ENCODE measurements around the gene FKBP10.
"Not testable (repeated sequence)": the region's sequence is repeated elsewhere in the genome, so short reads cannot be mapped to it uniquely, and the experiment has no call there.

Gene FKBP10

DNA sequence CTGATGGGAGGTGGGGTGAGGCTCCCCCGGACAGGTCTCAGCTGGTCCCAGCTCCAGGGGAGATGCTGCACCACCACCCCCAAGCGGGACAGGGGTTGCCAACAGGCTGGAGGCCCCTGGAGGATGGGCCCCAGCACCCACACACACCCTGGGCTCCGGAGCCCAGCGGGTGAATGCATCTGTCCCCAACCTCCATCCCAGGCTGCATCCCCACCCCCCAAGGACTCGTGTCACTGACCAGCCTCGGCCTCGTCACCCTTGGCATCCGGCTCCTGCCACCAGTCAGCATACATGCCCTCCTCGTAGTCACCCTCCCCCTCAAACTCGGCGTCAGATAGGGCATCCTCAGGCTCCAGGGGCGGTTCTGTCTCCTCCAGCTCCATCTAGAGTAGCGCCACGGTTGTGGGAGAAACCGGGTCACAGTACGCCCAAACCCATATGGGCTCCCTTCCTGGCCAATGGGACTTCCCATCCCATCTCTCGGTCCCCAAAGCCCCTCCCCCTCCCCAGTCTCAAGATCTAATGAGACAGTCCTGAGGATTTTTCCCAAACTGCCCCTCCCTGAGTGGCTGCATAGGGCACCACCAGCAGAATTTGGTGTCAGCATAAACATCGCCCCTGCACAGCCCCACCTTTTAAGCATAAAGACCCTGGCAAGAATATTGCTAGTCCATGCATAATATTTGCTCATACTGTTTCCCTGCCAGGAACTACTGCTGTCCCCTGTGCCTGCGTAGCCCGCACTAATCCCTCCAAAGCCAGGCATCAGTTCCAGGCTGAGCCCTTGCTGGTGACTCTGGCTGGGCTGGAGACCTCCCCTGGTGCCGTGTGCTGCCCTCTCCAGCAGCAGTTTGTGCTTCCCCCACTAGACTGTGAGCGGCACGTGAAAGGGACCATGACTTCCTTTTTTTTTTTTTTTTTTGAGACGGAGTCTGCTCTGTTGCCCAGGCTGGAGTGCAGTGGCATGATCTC lies 9.5 kb upstream of the FKBP10 start:
- in situ Hi-C loops (cut with MboI; ENCODE audit: low sequenced_read_pairs), result no loop called here

- in situ Hi-C loops (cut with MboI; ENCODE audit: low sequenced_read_pairs), result no loop called here
These were observed 5.9 kb upstream of the FKBP10 start for GRCh38 chr17:41806685-41807445.

GRCh38 chr17:41810659-41811548 lies 1.9 kb upstream of the FKBP10 start:
- in situ Hi-C loops (cut with MboI; ENCODE audit: low sequenced_read_pairs), result no loop called here

DNA sequence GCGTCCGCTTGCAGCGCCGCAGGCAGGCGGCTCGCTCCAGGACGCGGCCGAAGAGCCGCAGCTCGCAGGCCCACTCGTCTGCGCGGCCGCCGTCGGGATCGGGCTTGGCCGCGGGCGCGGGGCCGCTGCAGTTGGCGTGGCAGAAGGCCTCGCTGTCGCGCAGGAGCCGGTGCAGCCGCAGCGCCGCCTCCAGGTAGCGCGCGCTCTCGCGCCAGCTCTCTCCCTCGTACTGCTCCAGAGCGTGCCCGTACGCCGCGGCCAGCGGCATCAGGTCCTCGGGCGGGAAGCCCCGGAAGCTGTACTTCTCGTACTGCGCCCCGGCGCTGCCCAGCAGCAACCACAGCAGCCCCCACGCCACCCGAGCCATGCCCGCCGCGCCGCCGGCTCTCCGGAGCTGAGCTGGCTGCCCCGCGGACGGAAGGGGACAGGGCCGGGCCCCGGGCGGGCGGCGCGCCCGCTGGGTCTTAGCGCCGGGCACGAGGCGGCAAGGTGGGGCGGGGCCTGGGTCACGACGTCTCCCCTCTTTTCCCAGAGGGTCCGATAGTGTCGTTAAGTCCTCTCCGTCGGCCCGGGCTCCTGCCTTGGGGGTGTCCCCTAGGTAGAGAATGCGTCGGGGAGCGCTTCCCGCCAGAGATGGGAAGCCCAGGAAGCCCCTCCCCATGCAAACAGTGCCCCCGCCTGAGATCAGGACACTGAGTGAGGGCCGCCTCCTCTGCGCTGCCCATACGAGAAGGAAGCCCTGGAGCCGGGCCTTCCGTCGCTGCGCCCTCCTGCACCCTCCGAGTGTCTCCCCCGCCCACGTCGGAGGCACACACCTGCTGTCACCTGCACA lies 1.0 kb upstream of the FKBP10 start, which contains the start of gene P3H4:
Gene P3H4 (minus strand): TSS at position 401 of the 832 bp plus-strand sequence. CDS start 34 bp downstream, at position 367.
- in situ Hi-C loops (cut with MboI; ENCODE audit: low sequenced_read_pairs), result no loop called here

- in situ Hi-C loops (cut with MboI; ENCODE audit: low sequenced_read_pairs), result no loop called here
These were observed 412 bp downstream of the FKBP10 start for GRCh38 chr17:41813152-41813680.

DNA sequence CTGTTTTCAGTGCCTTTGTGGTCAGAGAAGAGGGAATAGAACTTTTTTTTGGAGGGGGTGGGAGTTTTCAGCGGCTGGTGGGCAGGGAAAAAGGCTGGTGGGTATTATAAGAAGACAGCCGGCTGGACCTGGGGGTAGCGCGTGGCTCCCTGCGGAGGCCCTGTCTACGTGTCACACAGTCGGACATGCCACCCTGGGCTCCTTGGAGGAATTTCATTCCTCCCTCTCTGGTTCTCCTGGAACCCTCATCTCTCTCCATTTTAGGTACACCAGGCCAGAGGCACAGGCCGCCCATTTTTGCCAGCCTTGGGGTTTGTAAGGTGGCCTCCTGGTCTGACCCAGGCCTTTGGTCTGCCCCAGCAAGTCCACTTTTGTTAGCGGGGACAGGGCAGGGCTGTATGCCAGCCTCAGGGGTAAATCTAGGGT lies 908 bp downstream of the FKBP10 start:
- in situ Hi-C loops (cut with MboI; ENCODE audit: low sequenced_read_pairs), result no loop called here

- in situ Hi-C loops (cut with MboI; ENCODE audit: low sequenced_read_pairs), result no loop called here
These were observed 1.4 kb downstream of the FKBP10 start for GRCh38 chr17:41814195-41814594.

- in situ Hi-C loops (cut with MboI; ENCODE audit: low sequenced_read_pairs), result no loop called here
These were observed 4.0 kb downstream of the FKBP10 start for GRCh38 chr17:41816637-41817320.

DNA sequence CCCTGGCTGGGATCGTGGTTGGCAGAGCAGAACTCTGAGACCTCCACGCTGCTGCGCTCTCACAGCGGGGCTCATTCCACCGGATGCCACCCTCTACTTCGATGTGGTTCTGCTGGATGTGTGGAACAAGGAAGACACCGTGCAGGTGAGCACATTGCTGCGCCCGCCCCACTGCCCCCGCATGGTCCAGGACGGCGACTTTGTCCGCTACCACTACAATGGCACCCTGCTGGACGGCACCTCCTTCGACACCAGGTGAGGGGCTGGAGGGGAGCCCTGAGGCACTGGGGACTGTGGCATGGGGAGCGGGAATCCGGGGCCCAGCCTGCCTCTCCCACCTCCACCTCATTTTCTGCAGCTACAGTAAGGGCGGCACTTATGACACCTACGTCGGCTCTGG lies 5.2 kb downstream of the FKBP10 start:
- in situ Hi-C loops (cut with MboI; ENCODE audit: low sequenced_read_pairs), result no loop called here

DNA sequence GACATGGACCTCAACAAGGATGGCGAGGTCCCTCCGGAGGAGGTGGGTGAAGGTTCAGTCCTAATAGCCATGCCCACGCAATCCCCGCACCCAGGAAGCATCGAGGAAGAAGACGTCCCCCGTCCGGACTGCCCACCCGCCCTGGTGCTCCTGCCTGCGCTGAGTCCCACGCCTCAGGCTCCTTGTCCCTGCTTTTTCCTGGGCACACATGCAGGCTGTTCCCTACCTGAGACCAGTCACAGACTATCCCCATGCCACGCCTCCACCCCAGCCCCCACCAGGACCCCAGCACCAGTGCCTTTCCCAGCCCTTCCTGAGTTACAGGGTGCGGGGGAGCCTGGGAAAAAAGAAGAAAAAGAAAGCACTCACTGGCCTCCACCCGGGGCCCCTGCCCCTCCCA lies 9.0 kb downstream of the FKBP10 start:
- in situ Hi-C loops (cut with MboI; ENCODE audit: low sequenced_read_pairs), result no loop called here

- in situ Hi-C loops (cut with MboI; ENCODE audit: low sequenced_read_pairs), result no loop called here
These were observed 9.7 kb downstream of the FKBP10 start for GRCh38 chr17:41822216-41823140.

GRCh38 chr17:41823141-41823524 lies 10.3 kb downstream of the FKBP10 start:
- in situ Hi-C loops (cut with MboI; ENCODE audit: low sequenced_read_pairs), result no loop called here

DNA sequence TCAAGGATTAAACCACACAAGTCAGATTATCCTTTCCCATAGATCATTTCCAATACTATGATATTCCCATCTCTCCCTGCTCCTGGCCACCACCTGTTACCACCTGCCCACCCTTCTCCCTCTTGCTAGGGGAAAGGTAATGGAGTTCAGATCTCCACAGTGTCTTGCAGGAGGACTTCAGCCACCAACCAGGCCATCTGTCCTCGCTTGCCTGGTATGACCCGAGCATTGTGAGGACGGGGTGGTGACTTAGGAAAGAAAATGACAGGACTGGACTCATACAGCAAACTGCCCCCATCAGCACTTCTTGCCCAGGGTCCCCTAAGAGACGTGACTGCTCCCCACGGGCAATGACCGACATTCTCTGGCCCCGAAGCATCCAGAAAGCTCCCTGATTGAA lies 10.8 kb downstream of the FKBP10 start:
- in situ Hi-C loops (cut with MboI; ENCODE audit: low sequenced_read_pairs), result no loop called here

- in situ Hi-C loops (cut with MboI; ENCODE audit: low sequenced_read_pairs), result no loop called here
These were observed 11.3 kb downstream of the FKBP10 start for GRCh38 chr17:41824086-41824485.

DNA sequence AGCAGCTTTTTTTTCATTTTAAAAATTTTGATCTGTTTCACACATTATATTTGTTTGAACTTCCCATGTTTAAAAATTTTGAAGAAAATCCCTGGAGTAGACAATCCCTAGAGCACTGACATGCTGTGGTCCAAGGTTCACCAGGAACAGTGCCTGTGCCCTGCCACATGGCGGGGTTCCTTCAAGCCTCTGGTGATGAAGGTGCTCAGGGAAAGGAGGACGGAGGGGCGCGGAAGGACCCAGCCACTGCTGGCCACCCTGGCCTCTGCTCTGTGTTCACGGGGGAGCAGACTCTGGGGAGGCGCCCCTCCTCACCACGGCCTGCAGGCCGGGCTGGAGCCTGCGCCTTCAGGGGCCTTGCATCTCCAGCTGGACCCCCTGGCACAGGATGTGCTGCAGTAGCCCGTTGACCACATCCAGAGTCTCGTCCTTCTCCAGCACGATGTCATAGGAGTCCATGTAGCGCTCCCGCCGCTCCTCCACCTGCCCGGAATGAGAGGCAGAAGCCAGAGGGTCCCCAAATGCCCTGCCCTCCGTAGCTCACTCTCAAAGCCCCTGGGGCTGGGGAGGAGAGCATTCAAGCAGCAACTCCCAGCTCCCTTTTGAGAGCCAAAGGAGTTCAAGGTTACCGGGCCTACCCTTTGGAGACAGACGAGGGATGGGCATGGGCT lies 12.5 kb downstream of the FKBP10 start:
- in situ Hi-C loops (cut with MboI; ENCODE audit: low sequenced_read_pairs), result no loop called here

GRCh38 chr17:41829961-41830360 lies 17.2 kb downstream of the FKBP10 start:
- in situ Hi-C loops (cut with MboI; ENCODE audit: low sequenced_read_pairs), result not testable (repeated sequence)

DNA sequence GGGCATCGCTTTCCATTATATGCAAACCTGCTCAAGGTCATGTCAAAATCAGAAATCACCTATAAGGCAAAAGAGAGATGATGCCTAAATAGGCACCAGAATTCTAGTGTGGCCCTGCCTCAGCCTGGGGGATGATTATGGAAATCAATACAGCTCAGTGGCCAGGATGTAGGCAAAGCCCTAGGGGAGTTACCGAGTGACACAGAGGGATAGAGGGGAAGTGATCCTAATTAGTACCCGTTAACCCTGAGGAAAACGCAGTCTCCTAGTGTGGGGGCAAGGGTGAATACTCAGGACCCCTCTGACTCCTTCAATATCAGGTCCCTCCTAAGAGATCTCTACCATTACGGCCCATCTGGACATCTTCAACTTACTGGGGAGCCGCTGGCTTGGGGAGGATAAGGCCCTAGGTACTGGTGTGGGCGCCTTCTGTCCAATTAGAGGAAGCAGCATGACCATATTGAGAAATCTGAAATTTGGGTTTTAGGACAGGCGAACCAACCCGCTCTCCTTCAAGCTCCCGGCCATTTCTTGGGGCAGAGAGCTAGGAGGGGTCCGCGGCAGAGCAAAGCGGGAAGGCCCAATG lies 22.5 kb downstream of the FKBP10 start:
- in situ Hi-C loops (cut with MboI; ENCODE audit: low sequenced_read_pairs), result no loop called here

Measured in HL-60/S4 (cell line).